OCI-LY3 (cell line): ENCODE results near the gene LAMA1.

ENCODE experiments used
- H2AFZ ChIP-seq: fragments of 200-600, 300-600 bp; shearing (Covaris generic); 2 replicates; pipeline ENCODE4 v1.6.0; 2014; ENCODE audit warnings: antibody characterized with exemption, low read depth, low read length
- H3K27ac ChIP-seq: fragments of 200-600, 300-600 bp; sonication (generic); 2 replicates; pipeline ENCODE4 v1.5.1; 2014; ENCODE audit warnings: mild to moderate bottlenecking, low read length, moderate library complexity, mixed read lengths
- H3K27me3 ChIP-seq: fragments of 200-600, 300-600 bp; sonication (generic); 2 replicates; pipeline ENCODE4 v1.6.1; 2014; ENCODE audit warnings: low read depth, low read length, mixed read lengths
- H3K36me3 ChIP-seq: fragments of 200-600, 300-600 bp; sonication (generic); replicated peaks from 2 replicates; pipeline ENCODE3; 2014; ENCODE audit warnings: low read depth, low read length, mixed read lengths
- H3K4me1 ChIP-seq: fragments of 300-600, 200-600 bp; sonication (generic); 2 replicates; pipeline ENCODE4 v1.6.1; 2014; ENCODE audit warnings: low read length, mixed read lengths
- H3K4me2 ChIP-seq: fragments of 200-600, 300-600 bp; sonication (generic); 2 replicates; pipeline ENCODE4 v1.6.1; 2014; ENCODE audit warnings: low read length, mixed read lengths
- H3K4me3 ChIP-seq: fragments of 300-600, 200-600 bp; sonication (generic); 2 replicates; pipeline ENCODE4 v1.5.1; 2014; ENCODE audit warnings: antibody characterized with exemption, mild to moderate bottlenecking, low read length, moderate library complexity
- H3K79me2 ChIP-seq: fragments of 300-600, 200-600 bp; shearing (Covaris generic); 2 replicates; pipeline ENCODE4 v1.6.1; 2014; ENCODE audit warnings: mild to moderate bottlenecking, low read length, mixed read lengths
- H3K9ac ChIP-seq: fragments of 300-600, 200-600 bp; shearing (Covaris generic); 2 replicates; pipeline ENCODE4 v1.6.0; 2014; ENCODE audit warnings: mild to moderate bottlenecking, low read length, moderate library complexity
- H3K9me3 ChIP-seq: fragments of 200-600, 300-600 bp; shearing (Covaris generic); 2 replicates; pipeline ENCODE4 v1.6.1; 2014; ENCODE audit warnings: low read length, mixed read lengths; ENCODE audit not compliant: insufficient read depth
- H4K20me1 ChIP-seq: fragments of 200-600, 300-600 bp; sonication (generic); 2 replicates; pipeline ENCODE4 v1.6.1; 2016; ENCODE audit warnings: low read length, mixed read lengths; ENCODE audit not compliant: insufficient read depth
- CTCF ChIP-seq: fragments of 200-600, 300-600 bp; sonication (generic); IDR thresholded peaks from 2 replicates; pipeline ENCODE4 v1.5.1; 2014; ENCODE audit warnings: antibody characterized with exemption, low read length, low read depth
- EZH2phosphoT487 ChIP-seq: fragments of 200-600 bp; shearing (Covaris generic); IDR thresholded peaks from 2 replicates; pipeline ENCODE4 v1.6.1; 2018; ENCODE audit warnings: antibody characterized with exemption, mixed run types, low read depth

The LAMA1 gene

GRCh38 chr18:7062811-7063210, 54.8 kb downstream of the LAMA1 start:
- Histone ChIP-seq H3K4me3 (no peak overlapping the region), H3K36me3 (no peaks in the 10 kb centered on the region), H3K27me3 (no peaks in the 10 kb centered on the region), H3K4me1 (no peaks in the 10 kb centered on the region), H2AFZ (no peak overlapping the region), H3K9ac (no peak overlapping the region), H3K4me2 (no peak overlapping the region), H3K79me2 (no peaks in the 10 kb centered on the region), H3K9me3 (no peaks in the 10 kb centered on the region), H4K20me1 (no peaks in the 10 kb centered on the region), H3K27ac (no peak overlapping the region)
- TF ChIP-seq EZH2phosphoT487 (no peak), CTCF (no peak)

- no peak overlapping the region for H3K9ac ChIP-seq
- no peaks in the 10 kb centered on the region for H3K36me3 ChIP-seq
- no peak overlapping the region for H2AFZ ChIP-seq
- H3K4me2 ChIP-seq = no peak overlapping the region
- H3K27ac ChIP-seq = no peak overlapping the region
- no peaks in the 10 kb centered on the region for H3K4me1 ChIP-seq
- no peaks in the 10 kb centered on the region for H3K9me3 ChIP-seq
- TF ChIP-seq EZH2phosphoT487 (no peak), CTCF (no peak)
- H3K79me2 ChIP-seq = no peaks in the 10 kb centered on the region
- H4K20me1 ChIP-seq = no peaks in the 10 kb centered on the region
- H3K27me3 ChIP-seq = no peaks in the 10 kb centered on the region
- no peak overlapping the region for H3K4me3 ChIP-seq
Measured at GRCh38 chr18:7062236-7062635, 55.4 kb downstream of the LAMA1 start.

GRCh38 chr18:7059276-7059675, 58.3 kb downstream of the LAMA1 start:
- Histone ChIP-seq H3K9me3 (no peaks in the 10 kb centered on the region), H3K4me3 (no peak overlapping the region), H3K4me2 (no peak overlapping the region), H2AFZ (no peak overlapping the region), H4K20me1 (no peaks in the 10 kb centered on the region), H3K27ac (no peak overlapping the region), H3K9ac (no peak overlapping the region), H3K36me3 (no peaks in the 10 kb centered on the region), H3K79me2 (no peaks in the 10 kb centered on the region), H3K4me1 (no peaks in the 10 kb centered on the region), H3K27me3 (no peaks in the 10 kb centered on the region)
- TF ChIP-seq CTCF (no peak), EZH2phosphoT487 (no peak)

- no peak overlapping the region for H2AFZ ChIP-seq
- H3K27ac ChIP-seq = no peak overlapping the region
- H3K4me3 ChIP-seq = no peak overlapping the region
- no peak for TF ChIP-seq EZH2phosphoT487
- no peak for TF ChIP-seq CTCF
- no peak overlapping the region for H3K4me2 ChIP-seq
- no peaks in the 10 kb centered on the region for H3K36me3 ChIP-seq
- no peaks in the 10 kb centered on the region for H4K20me1 ChIP-seq
- no peaks in the 10 kb centered on the region for H3K27me3 ChIP-seq
- H3K9me3 ChIP-seq = no peaks in the 10 kb centered on the region
- H3K4me1 ChIP-seq = no peaks in the 10 kb centered on the region
- no peaks in the 10 kb centered on the region for H3K79me2 ChIP-seq
- no peak overlapping the region for H3K9ac ChIP-seq
Measured at GRCh38 chr18:7056026-7056425, 61.6 kb downstream of the LAMA1 start.
